Prostate gland (tissue), 2 donors: ENCODE data around the gene ZNF614.
"Not testable (repeated sequence)": the region's sequence is repeated elsewhere in the genome, so short reads cannot be mapped to it uniquely, and the experiment has no call there.

Experiments
- CTCF ChIP-seq, 4 experiments: fragments of 200-600 bp in 2 of 4; fragments of 450-650 bp in 2 of 4; sonication (generic) in 2 of 4; IDR thresholded peaks; 1 replicate in 3 of 4; 2 replicates in 1 of 4; pipeline ENCODE4 v1.5.1; 2016 to 2019; ENCODE audit warnings: antibody characterized with exemption in 4 of 4, mild to moderate bottlenecking in 2 of 4, moderate library complexity in 2 of 4
- POLR2AphosphoS5 ChIP-seq: sonication (generic); formaldehyde crosslinking; IDR thresholded peaks from one replicate; pipeline ENCODE4 v1.6.1; 2017; ENCODE audit warnings: antibody characterized with exemption

- TF ChIP-seq CTCF (IDR thresholded peaks at IDR 0.05); POLR2AphosphoS5: not testable (repeated sequence)
These were observed 47.3 kb downstream of the ZNF614 start for GRCh38 chr19:51980926-51981325.
